T-helper 1 cell (primary cell): Measurements from ENCODE around the gene MSI2.

Experiments used
- DNase-seq, 5 donors: peaks; one replicate each; pipeline ENCODE4 v3.0.0-alpha.2; 2012 to 2020

MSI2 gene

DNA sequence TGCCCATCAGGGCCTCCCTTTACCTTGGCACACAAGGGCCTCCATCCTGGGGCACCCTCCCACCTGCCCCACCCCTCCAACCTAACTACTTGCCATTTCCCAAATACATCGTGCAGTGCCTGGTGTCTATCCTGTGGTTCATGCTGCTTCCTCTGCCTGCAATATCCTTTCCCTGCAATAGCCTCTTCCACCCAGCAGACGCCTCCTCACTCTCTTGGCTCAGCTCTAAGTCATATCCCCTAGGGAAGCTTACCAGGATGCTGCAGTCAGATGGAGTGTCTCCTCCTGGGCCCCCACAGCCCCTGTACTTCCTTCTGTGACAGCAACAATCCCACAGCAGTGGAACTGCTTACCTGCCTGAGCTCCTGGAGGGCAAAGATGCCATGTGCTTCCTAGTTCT lies 452.1 kb downstream of the MSI2 start:
- no peak for DNase-seq

DNA sequence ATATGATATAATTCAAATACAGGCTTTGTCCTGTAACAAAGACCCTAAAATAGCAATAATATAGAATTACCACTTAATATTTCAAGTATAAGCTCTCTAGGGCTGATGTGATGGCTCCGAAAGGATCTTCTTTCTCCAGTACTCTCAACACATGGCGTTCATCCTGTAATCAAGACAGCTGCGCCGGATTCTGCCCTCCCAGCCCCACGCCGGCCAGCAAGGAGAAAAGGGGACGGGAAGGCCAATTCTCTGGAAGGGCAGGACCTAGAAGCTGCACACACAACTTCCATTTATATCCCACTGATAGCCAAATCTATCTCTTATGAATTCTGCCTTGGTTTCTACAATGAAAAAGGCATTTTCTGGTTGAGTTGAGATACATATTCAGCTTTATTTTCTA lies 456.8 kb downstream of the MSI2 start:
- DNase-seq, result no peak

DNA sequence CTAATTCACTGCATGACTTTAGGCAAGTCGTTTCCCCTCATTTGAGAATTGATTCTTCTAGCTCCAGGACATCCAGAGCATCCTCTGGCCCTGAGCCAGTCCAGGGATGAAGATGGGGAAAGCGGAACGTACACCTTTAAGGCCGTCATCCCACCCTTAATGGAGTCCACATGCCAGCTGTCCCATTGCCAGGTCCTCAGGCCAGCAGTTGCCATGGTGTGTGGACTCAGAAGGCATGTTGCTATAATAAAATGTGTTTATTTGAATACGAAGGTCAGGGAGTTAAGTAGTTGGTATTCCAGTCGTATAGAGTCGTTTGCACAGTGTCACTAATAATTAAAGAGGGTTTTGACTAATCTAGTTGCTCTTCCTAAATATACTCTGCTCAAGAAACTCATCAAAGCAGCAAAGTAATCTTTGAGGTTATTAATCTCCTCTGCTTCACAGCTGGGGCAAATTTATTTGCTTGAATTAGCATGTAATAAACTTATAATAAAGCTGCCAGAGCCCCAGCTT lies 458.4 kb downstream of the MSI2 start:
- no peak for DNase-seq

DNA sequence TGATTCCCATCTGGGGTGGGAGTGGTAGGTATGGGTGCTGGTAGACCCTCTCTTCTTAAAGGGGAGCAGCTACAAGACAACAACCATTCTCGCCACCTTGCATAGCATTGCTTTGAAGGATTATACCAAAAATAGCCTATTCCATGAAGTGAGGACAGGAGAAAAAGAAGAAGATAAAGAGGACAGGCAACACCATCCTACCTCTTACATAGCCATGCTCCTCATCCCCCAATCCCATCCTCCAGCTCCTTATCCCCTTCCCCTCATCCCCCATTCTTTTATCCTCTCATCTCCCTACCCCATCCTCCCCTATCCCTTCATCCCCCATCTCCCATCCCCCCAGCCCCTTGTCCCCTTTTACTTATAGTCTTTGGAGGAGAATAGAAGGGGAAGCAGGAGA lies 459.7 kb downstream of the MSI2 start:
- DNase-seq, result no peak

DNA sequence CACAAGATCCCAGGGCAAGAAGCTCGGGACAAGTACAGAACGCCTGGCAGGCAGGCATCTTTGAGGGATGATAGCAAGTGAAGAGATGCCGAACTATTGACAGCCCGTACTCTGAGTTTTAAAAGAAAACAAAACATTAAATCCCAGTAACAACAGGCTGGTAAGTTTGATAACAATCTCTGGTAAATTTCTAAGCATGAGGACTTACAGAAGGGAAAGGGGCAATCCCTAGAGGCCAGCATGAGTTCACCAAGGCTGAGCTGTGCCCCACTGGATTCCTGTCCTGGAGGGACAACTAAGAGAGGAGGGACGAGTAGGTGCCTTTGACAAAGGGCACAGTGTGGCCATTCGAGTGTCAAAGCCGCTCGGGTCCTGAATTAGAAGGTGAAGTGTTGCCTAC lies 462.6 kb downstream of the MSI2 start:
- DNase-seq, result no peak

DNA sequence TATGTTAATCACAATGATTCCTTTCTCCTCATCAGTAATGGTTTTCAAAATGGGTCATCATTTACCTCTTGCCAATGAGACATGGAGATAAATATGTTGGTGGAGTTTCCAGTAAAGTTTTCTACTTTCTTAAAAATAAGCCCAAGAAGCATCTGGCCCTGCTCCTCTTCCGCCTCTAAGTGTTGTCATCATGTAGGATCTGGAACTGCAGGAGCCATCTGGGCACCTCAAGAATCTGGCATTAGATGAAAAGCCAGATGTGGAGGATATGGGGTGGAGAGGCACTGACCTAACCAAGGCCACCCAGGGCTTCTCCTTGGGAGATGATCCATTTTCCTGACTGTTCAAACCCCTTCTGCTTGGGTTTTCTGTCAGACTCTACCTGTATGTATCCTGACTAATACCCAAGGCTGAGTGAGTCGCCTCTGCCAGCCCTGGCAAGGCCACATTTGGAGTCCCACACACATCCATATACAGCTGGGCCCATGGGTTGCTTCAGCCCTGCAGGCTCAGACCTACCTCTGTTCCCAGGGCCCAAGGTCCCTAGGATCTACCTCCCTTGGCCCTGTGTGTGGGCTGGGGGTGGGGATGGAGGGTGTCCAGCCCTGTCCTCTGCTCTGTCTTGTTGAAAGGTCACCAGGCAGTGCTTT lies 464.2 kb downstream of the MSI2 start:
- DNase-seq, result no peak

DNA sequence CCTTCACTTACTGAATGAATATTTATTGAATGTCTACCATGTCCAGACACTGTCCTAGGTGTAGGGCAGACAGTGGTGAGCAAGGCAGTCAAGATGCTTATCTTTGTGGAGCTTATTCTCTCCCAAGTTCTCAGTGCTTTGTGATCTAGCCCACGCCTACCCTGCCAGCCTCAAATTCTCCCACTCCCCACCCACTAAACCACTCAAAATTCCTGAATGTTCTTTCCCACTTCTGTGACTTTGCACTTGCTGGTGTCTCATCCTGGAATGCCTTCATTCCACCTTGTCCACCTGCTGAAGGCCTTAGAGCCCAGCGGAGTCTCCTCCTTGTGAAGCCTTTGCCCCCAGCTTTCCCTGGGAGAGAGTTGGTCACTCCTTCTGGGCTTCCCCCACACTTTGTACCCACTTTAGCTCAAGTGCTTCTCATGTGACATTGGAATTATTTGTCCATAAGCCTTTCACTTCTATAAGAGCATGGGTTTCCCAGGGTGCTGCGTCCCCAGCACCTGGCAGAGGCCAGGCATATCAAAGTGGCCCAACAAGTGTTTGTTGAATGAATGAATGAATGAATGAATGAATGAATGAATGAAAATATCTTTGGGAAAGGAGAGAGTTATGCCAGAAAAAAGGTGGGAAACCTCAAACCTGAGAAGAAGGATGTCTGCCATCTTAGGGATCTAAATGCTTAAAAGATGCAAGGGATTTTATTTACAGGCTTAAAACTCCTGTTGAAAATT lies 465.8 kb downstream of the MSI2 start:
- no peak for DNase-seq

DNA sequence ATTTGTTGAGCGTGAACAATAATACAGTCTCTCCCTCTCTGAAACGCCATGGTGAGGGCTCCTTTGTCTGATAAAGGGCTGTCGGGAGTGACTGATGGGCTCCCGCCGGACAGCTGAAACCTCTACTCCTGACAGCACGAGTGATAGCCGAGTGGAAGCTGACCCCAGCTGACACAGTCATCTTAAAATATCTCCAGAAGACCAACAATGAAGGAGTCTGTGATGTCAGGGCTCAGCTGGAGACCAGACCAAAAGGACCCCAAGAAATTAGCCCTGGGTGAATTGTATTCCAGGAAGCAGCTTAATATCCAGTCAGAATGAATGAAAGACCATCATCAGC lies 466.4 kb downstream of the MSI2 start:
- no peak for DNase-seq

DNA sequence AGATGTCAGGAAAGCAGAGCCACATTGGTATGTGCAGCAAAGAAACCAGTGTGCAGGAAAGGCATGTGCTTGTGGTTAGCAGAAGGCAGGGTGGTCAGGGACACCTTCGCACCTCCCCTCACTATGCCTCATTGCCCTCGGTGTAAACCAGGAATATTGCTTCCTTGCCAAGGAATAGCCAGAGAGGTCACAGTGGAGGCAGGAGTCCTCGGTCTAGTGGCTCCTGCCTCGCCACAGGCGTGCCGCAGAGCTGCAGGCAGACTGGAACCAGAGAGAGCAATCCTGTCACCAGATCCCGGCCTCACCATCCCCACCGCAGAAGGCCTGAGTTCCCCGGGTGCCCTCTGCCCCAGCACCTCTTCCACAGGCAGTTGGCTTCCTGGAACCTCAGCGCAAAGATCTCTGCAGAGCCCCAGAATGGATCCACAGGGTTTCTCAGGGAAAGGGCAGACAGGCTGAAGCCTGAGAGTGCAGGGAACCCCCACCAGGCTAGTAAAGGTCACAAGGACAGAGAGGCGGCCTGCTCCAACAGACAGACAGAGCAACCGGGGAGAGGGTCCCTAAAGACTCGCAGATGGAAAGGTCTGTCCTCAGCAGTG lies 467.2 kb downstream of the MSI2 start:
- no peak for DNase-seq

DNA sequence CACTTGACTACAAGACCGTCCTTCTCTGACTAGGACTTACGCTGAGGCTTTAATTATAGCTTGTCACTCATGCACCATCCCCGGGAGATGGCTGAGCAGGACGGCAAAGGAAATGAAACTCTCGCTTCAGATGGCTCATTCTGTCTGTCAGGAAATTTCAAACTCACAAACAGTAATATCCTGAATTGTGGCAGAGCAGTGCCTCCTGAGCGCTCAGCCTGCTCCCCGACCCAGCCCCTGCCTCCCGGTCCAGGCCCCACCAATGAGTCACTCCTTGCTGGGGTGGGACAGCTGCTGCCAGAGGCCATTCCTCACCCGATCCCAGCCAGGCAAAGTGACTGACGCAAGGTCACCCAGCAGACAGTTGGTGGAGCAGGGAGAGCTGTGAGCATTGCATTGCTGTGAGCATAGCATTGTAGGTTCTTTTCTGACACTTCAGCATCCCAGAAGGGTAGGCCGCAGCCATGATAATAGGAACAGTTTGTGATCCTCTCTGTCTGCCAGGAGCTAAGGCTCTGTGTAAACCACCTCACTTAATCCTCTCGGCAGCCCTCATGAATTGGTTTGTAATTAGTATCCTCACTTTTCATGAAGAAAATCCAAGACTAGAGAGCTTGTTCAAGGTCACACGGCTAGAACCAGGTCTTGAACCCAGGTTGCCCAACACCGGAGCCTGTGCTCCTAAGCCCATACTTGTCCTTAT lies 467.9 kb downstream of the MSI2 start:
- DNase-seq, result no peak

DNA sequence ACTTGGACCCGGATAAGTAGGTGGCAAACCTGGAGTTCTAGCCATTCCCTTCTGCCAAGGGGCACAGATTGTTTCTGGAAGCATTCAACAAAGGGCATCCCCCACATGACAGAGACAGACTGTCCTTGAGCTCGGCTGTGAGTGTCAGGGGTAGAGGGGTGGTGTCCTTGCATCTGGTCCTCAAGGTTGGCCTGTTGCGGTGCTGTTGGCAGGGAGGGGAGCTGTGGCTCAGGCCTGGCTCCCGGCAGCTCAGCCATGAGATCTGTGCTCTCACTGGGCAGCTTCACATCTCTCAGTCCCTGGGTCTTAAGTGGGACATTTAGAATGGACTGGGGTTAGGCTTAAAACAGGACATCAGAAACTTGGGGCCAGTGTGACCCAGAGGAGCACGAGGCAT lies 468.4 kb downstream of the MSI2 start:
- no peak for DNase-seq

DNA sequence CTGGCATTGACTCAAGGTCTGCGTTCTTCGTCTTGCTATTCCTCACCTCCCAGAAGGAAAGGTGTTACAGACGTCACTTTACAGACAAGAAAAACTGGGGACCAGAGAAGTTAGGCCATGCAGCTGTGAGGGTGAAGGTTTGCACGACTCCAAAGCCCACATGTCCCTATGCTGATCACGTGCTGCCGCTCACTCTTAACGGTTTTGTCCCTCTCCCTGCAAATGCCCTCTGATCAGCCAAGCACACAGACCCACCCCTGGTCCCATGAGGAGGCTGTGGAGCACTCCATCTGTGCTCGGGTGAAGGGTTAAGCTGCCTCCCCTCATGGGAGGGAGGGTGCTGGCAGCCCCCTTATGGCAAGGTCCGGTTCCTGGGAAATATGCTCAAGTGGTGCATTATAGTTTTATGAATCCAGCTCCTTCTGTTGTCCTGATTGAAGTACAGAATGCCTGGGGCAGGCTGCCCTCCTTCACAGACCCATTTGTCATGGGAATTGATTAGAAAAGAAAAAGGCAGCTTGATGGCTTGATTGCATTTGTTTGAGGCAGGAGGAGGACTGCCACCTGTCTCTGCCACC lies 470.0 kb downstream of the MSI2 start:
- no peak for DNase-seq

DNA sequence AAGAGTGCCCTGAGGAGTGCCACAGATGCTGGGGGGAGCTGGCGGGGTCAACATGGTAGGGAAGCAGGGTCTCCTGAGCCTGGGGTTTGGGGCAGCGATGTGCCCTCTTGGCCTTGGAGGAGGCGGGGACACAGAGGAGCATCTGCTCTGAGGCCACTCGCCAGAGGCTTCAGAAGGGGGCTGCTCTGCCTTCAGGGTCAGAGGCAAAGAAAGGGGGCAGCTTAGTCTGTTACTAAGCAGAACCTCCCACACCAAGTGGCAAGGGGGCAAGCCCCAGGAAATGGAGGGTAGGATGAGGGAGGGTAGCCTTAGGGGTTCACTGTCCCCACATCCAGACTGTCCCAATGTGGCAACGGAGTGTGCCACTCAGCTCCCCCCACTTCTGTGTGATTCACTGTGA lies 470.5 kb downstream of the MSI2 start:
- no peak for DNase-seq

DNA sequence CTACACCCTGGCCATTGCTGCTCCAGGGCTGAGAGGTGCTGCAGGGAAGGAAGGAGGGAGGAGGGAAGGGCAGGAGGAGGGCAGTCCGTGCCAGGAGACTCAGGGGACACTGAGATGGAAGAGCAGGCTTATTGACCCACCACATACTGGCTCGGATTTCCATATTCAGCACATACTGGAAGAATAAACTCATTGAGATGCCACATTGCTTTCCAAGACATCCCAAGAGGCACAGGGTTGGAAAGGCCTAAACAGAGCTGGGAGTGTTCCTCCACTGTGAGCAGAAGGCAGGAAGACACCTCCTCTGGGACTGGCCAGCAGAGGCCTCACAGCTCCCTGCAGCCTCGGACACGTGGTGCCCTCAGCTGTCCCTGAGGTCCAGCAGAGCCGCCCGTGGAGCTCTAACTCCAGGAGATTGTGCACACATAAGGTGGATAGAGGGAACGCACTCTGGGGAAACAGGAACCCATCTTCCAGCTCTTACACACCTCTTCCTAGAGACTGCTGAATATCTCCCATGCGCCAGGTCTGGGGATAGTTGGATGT lies 471.4 kb downstream of the MSI2 start:
- DNase-seq, result no peak

DNA sequence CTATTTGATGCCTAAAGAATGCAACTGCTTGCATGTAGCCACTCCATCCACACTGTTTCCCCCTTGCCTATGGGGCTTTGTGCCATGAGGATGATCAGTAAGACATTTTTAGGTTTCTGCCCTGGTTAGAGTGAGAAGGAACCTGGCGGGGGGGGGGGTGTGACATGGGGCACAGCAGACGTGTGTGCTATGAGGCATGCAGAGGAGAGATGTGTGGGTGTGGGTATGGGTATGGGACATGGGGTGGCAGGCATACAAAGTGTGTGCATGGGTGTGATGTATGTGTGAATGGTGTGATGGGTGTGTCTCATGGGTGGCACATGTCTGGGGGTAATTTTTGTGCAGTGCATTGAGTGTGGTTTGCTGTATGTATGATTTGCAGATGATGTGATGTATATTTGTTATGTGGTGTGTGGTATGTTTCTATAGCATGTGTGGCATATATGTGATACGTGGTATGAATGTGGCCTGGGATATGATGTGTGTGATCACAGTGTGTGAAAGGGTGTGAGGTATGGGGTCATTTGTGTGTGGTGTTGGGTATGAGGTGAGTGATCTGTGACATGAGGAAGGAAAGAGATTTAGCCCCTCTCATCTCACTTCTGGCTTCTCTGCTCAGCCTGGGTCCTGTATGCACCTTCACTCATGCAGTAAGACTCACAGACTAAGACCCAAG lies 473.8 kb downstream of the MSI2 start:
- DNase-seq, result no peak

DNA sequence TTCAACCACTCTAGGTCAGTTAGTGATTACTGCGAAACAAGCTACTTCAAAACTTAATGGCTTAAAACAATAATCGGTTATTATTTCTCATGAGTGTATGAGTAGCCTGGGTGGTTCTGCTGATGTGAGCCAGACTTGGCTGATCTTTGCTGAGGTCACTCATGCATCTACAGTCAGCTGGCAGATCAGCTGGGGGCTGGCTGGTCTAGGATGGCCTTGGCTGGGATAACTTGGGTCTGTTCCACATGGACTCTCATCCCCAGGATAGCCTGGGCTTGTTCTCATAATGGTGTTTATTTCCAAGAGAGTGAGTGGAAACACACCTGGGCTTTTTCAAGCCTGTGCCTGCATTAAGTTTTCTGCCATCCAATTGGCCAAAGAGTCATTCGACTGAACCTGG lies 475.7 kb downstream of the MSI2 start:
- DNase-seq, result no peak

DNA sequence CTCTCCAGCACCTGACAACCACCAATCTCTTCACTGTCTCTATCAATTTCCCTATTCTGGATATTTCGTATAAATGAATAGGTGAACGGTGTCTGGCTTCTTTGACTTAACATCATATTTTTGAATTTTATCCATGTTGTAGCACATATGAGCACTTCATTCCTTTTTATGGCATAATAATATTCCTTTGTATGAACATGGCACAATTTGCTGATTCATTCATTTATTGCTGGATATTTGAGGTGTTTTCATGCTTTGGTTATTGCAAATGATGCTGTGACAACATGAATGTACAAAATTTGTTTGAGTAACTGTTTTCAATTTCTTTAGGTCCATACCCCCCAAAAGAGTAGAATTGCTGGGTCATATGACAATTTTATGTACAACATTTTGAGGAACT lies 476.8 kb downstream of the MSI2 start:
- no peak for DNase-seq
